Esophagus muscularis mucosa (tissue), 4 donors: ENCODE measurements around the gene PRDM16. TPM values are rescaled to one million over a fixed set of nuclear protein-coding genes. Genes with fewer than 3 reads are reported as not detected.

Experiments used
- DNase-seq: peaks from one replicate; pipeline ENCODE4 v3.0.0-alpha.2; 2017; ENCODE audit errors: extremely low spot score
- H3K27ac ChIP-seq, 4 donors: fragments of 200-600 bp; sonication (generic); replicated peaks in 1 of 4; 1 replicate in 3 of 4; 2 replicates in 1 of 4; pipeline ENCODE4 v1.5.1; 2016 to 2019; ENCODE audit warnings: mild to moderate bottlenecking in 1 of 4
- H3K27me3 ChIP-seq, 4 donors: fragments of 200-600 bp; sonication (generic); one replicate each; pipeline versions ENCODE4 v1.5.1 to v1.6.0; 2016 to 2019
- H3K36me3 ChIP-seq, 4 donors: fragments of 200-600 bp; sonication (generic); one replicate each; pipeline ENCODE4 v1.5.1; 2016 to 2019
- H3K4me1 ChIP-seq, 4 donors: fragments of 200-600 bp; sonication (generic); one replicate each; pipeline ENCODE4 v1.5.1; 2016 to 2019
- H3K4me3 ChIP-seq, 4 donors: fragments of 200-600 bp; sonication (generic); 1 replicate in 2 of 4; 2 replicates in 2 of 4; pipeline ENCODE4 v1.5.1; 2016 to 2019; ENCODE audit warnings: mild to moderate bottlenecking in 4 of 4, moderate library complexity in 1 of 4
- H3K9me3 ChIP-seq, 4 donors: fragments of 200-600 bp; sonication (generic); 1 replicate in 3 of 4; 2 replicates in 1 of 4; pipeline ENCODE4 v1.5.1; 2016 to 2019
- EP300 ChIP-seq: sonication (generic); formaldehyde crosslinking; IDR thresholded peaks from one replicate; pipeline ENCODE4 v1.6.1; 2017; ENCODE audit warnings: antibody characterized with exemption
- POLR2A ChIP-seq: fragments of 450-650 bp; IDR thresholded peaks from one replicate; pipeline ENCODE4 v1.6.1; 2017; ENCODE audit warnings: antibody characterized with exemption, moderate library complexity, mild to moderate bottlenecking, low read depth
- POLR2AphosphoS5 ChIP-seq, 2 donors: sonication (generic); formaldehyde crosslinking; IDR thresholded peaks; one replicate each; pipeline ENCODE4 v1.6.1; 2017; ENCODE audit warnings: antibody characterized with exemption in 2 of 2
- WGBS: methylation state at CpG from one replicate; pipeline ENCODE4 v1.1.5; 2018; 5-methylcytosine and 5-hydroxymethylcytosine counted together
- intact Hi-C: fragments of 100-400 bp; cut with DNase I; formaldehyde crosslinking; loops from one replicate; pipeline ENCODE4 v1.15.1; 2023
- total RNA-seq, 4 donors: library from RNA; depleted of rRNA; stranded (reverse); fragments of >200 nt; gene quantifications; one replicate each; pipeline versions ENCODE4 v1.1.0 to v1.2.1, GENCODE V29; 2016
- TF ChIP-seq, protein P1 (sequence below), 3 experiments: fragments of 200-600 bp in 2 of 3; fragments of 450-650 bp in 1 of 3; sonication (generic) in 2 of 3; IDR thresholded peaks; one replicate each; pipeline ENCODE4 v1.5.1; 2017 to 2019; ENCODE audit warnings: antibody characterized with exemption in 3 of 3, mild to moderate bottlenecking in 2 of 3, moderate library complexity in 1 of 3

The PRDM16 gene
- total RNA-seq, 4 donors from 2014 or later: 1.2 to 4.4 (median 2.2) TPM

DNA sequence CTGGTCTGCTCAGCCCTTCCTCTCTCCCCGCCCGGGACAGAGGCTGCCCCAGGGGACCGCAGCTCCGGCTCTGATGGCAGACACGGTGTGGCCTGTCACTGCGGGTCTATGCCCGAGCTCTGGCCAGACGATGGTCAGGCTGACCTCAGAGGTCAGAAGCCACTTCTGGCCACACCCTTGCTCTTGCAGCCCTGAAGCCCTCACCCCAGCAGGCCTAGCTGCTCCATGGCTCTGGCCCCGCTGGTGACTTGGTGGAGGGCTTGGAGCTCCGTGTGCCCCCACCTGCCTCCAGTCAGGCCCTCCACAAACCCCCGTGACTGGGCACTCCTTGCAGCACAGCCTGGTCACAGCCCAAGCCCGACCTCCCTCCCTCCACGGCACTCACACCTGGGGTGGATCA lies 47.6 kb downstream of the PRDM16 start:
- DNase-seq: no peak
- Histone ChIP-seq H3K4me1 (peaks cover 7 to 13% (median 8%) of the 10 kb centered on the region in 4 donors), H3K27me3 (peaks cover 0 to 40% (median 0%) of the 10 kb centered on the region in 4 donors), H3K4me3 (no peak overlapping the region), H3K9me3 (no peaks in the 10 kb centered on the region), H3K27ac (no peak overlapping the region), H3K36me3 (no peaks in the 10 kb centered on the region)
- no peak for TF ChIP-seq POLR2AphosphoS5 (IDR thresholded peaks at IDR 0.05)
- no peak for TF ChIP-seq POLR2A
- no peak for TF ChIP-seq EP300
- TF ChIP-seq, protein P1, sequence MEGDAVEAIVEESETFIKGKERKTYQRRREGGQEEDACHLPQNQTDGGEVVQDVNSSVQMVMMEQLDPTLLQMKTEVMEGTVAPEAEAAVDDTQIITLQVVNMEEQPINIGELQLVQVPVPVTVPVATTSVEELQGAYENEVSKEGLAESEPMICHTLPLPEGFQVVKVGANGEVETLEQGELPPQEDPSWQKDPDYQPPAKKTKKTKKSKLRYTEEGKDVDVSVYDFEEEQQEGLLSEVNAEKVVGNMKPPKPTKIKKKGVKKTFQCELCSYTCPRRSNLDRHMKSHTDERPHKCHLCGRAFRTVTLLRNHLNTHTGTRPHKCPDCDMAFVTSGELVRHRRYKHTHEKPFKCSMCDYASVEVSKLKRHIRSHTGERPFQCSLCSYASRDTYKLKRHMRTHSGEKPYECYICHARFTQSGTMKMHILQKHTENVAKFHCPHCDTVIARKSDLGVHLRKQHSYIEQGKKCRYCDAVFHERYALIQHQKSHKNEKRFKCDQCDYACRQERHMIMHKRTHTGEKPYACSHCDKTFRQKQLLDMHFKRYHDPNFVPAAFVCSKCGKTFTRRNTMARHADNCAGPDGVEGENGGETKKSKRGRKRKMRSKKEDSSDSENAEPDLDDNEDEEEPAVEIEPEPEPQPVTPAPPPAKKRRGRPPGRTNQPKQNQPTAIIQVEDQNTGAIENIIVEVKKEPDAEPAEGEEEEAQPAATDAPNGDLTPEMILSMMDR (IDR thresholded peaks at IDR 0.05): no peak
- WGBS: 79% methylated on average over 4 of the region's 13 CpGs
- intact Hi-C loops: no loop called here

DNA sequence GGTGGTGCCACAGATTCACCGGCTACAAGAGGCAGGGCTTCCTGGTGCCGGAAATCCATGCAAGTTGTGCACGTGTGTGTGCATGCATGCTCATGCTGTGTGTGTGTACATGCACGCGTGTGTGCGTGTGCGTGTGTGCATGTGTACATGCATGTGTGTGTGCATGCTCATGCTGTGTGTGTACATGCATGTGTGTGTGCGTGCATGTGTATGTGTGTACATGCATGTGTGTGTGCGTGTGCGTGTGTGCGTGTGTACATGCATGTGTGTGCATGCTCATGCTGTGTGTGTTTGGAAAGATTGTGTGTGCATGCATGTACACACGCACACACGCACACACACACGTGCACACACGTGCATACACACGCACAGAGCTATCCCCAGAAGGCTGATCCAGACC lies 48.9 kb downstream of the PRDM16 start:
- WGBS: 81% methylated on average over 16 of the region's 16 CpGs
- Histone ChIP-seq H3K9me3 (no peaks in the 10 kb centered on the region), H3K4me3 (no peak overlapping the region), H3K27me3 (peaks cover 0 to 40% (median 0%) of the 10 kb centered on the region in 4 donors), H3K36me3 (no peaks in the 10 kb centered on the region), H3K4me1 (peaks cover 7 to 13% (median 8%) of the 10 kb centered on the region in 4 donors), H3K27ac (no peak overlapping the region)
- DNase-seq: no peak
- no peak for TF ChIP-seq EP300
- TF ChIP-seq POLR2A: no peak
- TF ChIP-seq POLR2AphosphoS5 (IDR thresholded peaks at IDR 0.05): no peak
- TF ChIP-seq, protein P1 (IDR thresholded peaks at IDR 0.05): no peak
- intact Hi-C loops: no loop called here

DNA sequence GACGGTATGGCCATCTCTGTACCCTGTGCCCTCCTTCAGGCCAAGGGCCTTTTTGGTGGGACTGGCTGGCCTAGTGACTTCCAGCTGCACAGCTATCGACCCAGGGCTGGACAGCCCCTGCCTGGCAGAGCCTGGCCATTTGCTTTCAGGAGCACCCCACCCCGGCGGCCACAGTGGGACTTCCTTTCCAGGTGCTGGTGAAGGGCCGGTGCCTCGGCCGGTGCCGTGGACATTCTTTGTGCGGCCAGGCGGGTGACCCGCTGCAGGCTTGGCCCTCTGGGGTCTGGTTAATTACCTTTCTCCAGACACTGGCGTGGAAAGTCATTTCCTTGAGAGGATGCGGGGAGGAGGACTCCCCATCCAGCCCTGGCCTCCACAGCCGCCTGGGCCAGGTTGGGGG lies 50.1 kb downstream of the PRDM16 start:
- Histone ChIP-seq H3K36me3 (no peaks in the 10 kb centered on the region), H3K27ac (no peak overlapping the region), H3K4me3 (no peak overlapping the region), H3K4me1 (peaks cover 7 to 13% (median 8%) of the 10 kb centered on the region in 4 donors), H3K9me3 (no peaks in the 10 kb centered on the region), H3K27me3 (peaks cover 0 to 40% (median 0%) of the 10 kb centered on the region in 4 donors)
- intact Hi-C loops: no loop called here
- TF ChIP-seq POLR2A: no peak
- TF ChIP-seq, protein P1 (IDR thresholded peaks at IDR 0.05): no peak
- TF ChIP-seq EP300: no peak
- no peak for TF ChIP-seq POLR2AphosphoS5 (IDR thresholded peaks at IDR 0.05)
- 74% methylated on average over 7 of the region's 14 CpGs for WGBS
- DNase-seq: no peak

DNA sequence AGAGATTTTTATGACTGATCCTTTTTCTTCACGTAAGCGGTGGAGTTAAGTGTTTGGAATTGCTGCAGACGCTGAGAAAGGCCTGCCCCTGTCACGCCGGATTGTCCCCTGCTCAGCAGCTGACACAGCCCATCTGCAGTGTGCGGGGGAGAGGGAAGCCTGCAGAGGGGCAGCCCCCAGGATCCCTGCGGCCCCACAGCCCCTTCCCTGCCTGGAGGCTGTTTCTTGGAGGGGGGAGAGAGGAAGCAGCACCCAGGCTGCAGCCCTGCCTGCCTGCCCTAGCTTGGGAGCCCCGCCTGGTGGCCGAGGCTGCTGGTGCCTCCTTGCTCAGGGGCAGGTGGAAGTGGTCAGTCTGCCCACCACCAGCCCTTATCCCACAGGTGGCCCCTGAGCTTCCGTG lies 50.7 kb downstream of the PRDM16 start:
- H3K4me1 ChIP-seq: peaks cover 7 to 17% (median 10%) of the 10 kb centered on the region in 4 donors
- intact Hi-C loops: no loop called here

More for the DNA sequence above, 50.7 kb downstream of the PRDM16 start:
- Histone ChIP-seq H3K27ac (no peak overlapping the region), H3K4me3 (no peak overlapping the region), H3K9me3 (no peaks in the 10 kb centered on the region), H3K27me3 (peaks cover 0 to 40% (median 0%) of the 10 kb centered on the region in 4 donors), H3K36me3 (no peaks in the 10 kb centered on the region)
- 80% methylated on average over 2 of the region's 10 CpGs for WGBS
- no peak for DNase-seq
- TF ChIP-seq EP300 (no peak), POLR2A (no peak), POLR2AphosphoS5 (IDR thresholded peaks at IDR 0.05) (no peak)
- TF ChIP-seq, protein P1 (IDR thresholded peaks at IDR 0.05): no peak
